Measurements from ENCODE around the gene GPR25.

GPR25 gene

GRCh38 chr1:200916681-200917080 lies 43.9 kb downstream of the GPR25 start:
- no peak for DNase-seq

- DNase-seq = no peak
Measured at GRCh38 chr1:200917291-200917817, 44.6 kb downstream of the GPR25 start.

GRCh38 chr1:200918006-200918405 lies 45.2 kb downstream of the GPR25 start:
- no peak for DNase-seq

- DNase-seq = no peak
Measured at GRCh38 chr1:200919386-200919785, 46.6 kb downstream of the GPR25 start.

- DNase-seq = no peak
Measured at GRCh38 chr1:200921571-200922110, 48.9 kb downstream of the GPR25 start.

- no peak for DNase-seq
Measured at GRCh38 chr1:200922406-200922805, 49.6 kb downstream of the GPR25 start.

- DNase-seq = no peak
Measured at GRCh38 chr1:200923601-200924000, 50.8 kb downstream of the GPR25 start.

Data from CD4-positive, alpha-beta T cell treated with Interleukin-1 beta for 1 hour (primary cell).